Mesenchymal stem cell (in vitro differentiated cells and primary cell): ENCODE data around the gene HOXB7.
A peak's percentile ranks its signal among the peaks of the same experiment; 100 is the strongest.

Source experiments
- DNase-seq: peaks from one replicate; pipeline ENCODE4 v3.0.0-alpha.2; 2013
- H2AFZ ChIP-seq: one replicate; pipeline ENCODE4 v1.6.1; 2013; ENCODE audit warnings: low read depth, mild to moderate bottlenecking, control low read depth, inconsistent platforms, low read length, moderate library complexity
- H2AK5ac ChIP-seq: 2 replicates; pipeline ENCODE4 v1.6.1; 2013; ENCODE audit warnings: low read length, moderate library complexity, mild to moderate bottlenecking, inconsistent platforms; ENCODE audit not compliant: severe bottlenecking
- H2BK120ac ChIP-seq: one replicate; pipeline ENCODE4 v1.6.1; 2013; ENCODE audit warnings: low read depth, mild to moderate bottlenecking, inconsistent platforms, low read length, moderate library complexity
- H2BK12ac ChIP-seq, 2 experiments: one replicate each; pipeline ENCODE4 v1.6.1; 2013; ENCODE audit warnings: inconsistent platforms in 2 of 2, low read length in 2 of 2, mild to moderate bottlenecking in 2 of 2, moderate library complexity in 2 of 2, control low read depth in 1 of 2
- H2BK15ac ChIP-seq: one replicate; pipeline ENCODE4 v1.6.1; 2013; ENCODE audit warnings: mild to moderate bottlenecking, low read depth, inconsistent platforms; ENCODE audit not compliant: poor library complexity, severe bottlenecking
- H2BK5ac ChIP-seq: 2 replicates; pipeline ENCODE4 v1.6.1; 2013; ENCODE audit warnings: low read depth, mild to moderate bottlenecking, low read length, control low read depth, inconsistent platforms; ENCODE audit not compliant: poor library complexity, severe bottlenecking
- H3K14ac ChIP-seq, 2 experiments: one replicate each; pipeline ENCODE4 v1.6.1; 2013; ENCODE audit warnings: inconsistent platforms in 2 of 2, low read length in 2 of 2, control low read depth in 1 of 2, mild to moderate bottlenecking in 1 of 2, moderate library complexity in 1 of 2
- H3K18ac ChIP-seq, 2 experiments: one replicate each; pipeline ENCODE4 v1.6.1; 2013; ENCODE audit warnings: inconsistent platforms in 2 of 2, low read length in 2 of 2, control low read depth in 1 of 2, low read depth in 1 of 2, mild to moderate bottlenecking in 1 of 2
- H3K23ac ChIP-seq, 2 experiments: one replicate each; pipeline ENCODE4 v1.6.1; 2013; ENCODE audit warnings: inconsistent platforms in 2 of 2, low read length in 2 of 2, mild to moderate bottlenecking in 2 of 2, moderate library complexity in 2 of 2, control low read depth in 1 of 2
- H3K27ac ChIP-seq: 2 replicates; pipeline ENCODE4 v1.5.1; 2013; ENCODE audit warnings: mild to moderate bottlenecking, moderate library complexity, low read length, control low read depth, inconsistent platforms; ENCODE audit not compliant: poor library complexity, severe bottlenecking
- H3K27me3 ChIP-seq, 2 experiments: 2 replicates each; pipeline versions ENCODE4 v1.6.1 to v1.7.0; 2013; ENCODE audit warnings: low read length in 2 of 2, mild to moderate bottlenecking in 2 of 2, moderate library complexity in 2 of 2, control low read depth in 1 of 2, inconsistent platforms in 1 of 2; ENCODE audit not compliant: control insufficient read depth in 1 of 2, insufficient read depth in 1 of 2
- H3K36me3 ChIP-seq, 2 experiments: 2 replicates each; pipeline versions ENCODE4 v1.6.1 to v1.7.0; 2013; ENCODE audit warnings: low read length in 2 of 2, control low read depth in 1 of 2, inconsistent platforms in 1 of 2, low read depth in 1 of 2, mild to moderate bottlenecking in 1 of 2; ENCODE audit not compliant: insufficient read depth in 2 of 2, control insufficient read depth in 1 of 2
- H3K4ac ChIP-seq, 2 experiments: one replicate each; pipeline ENCODE4 v1.6.1; 2013; ENCODE audit warnings: inconsistent platforms in 2 of 2, low read length in 2 of 2, mild to moderate bottlenecking in 2 of 2, moderate library complexity in 2 of 2, control low read depth in 1 of 2, low read depth in 1 of 2
- H3K4me1 ChIP-seq: 2 replicates; pipeline ENCODE4 v1.6.1; 2013; ENCODE audit warnings: low read depth, low read length, control low read depth; ENCODE audit not compliant: control insufficient read depth, insufficient read depth
- H3K4me2 ChIP-seq: 2 replicates; pipeline ENCODE4 v1.6.1; 2013; ENCODE audit warnings: low read length, mild to moderate bottlenecking, inconsistent platforms; ENCODE audit not compliant: poor library complexity, severe bottlenecking
- H3K4me3 ChIP-seq, 2 experiments: 2 replicates each; pipeline versions ENCODE4 v1.5.1 to v1.7.0; 2013; ENCODE audit warnings: low read length in 2 of 2, mild to moderate bottlenecking in 2 of 2, control low read depth in 1 of 2, low read depth in 1 of 2; ENCODE audit not compliant: insufficient read depth in 1 of 2
- H3K79me1 ChIP-seq: replicated peaks from 2 replicates; pipeline ENCODE4 v1.6.1; 2013; ENCODE audit warnings: mild to moderate bottlenecking, control low read depth, low read length, inconsistent platforms; ENCODE audit not compliant: poor library complexity, severe bottlenecking
- H3K9ac ChIP-seq: 2 replicates; pipeline ENCODE4 v1.7.0; 2013; ENCODE audit warnings: mild to moderate bottlenecking, low read length, moderate library complexity
- H3K9me3 ChIP-seq: 2 replicates; pipeline ENCODE4 v1.7.0; 2013; ENCODE audit warnings: mild to moderate bottlenecking, low read length; ENCODE audit not compliant: control insufficient read depth
- H4K8ac ChIP-seq: one replicate; pipeline ENCODE4 v1.6.1; 2013; ENCODE audit warnings: inconsistent platforms, mild to moderate bottlenecking, low read length, moderate library complexity
- H4K91ac ChIP-seq: one replicate; pipeline ENCODE4 v1.6.1; 2013; ENCODE audit warnings: mild to moderate bottlenecking, low read length, inconsistent platforms
- WGBS: methylation state at CpG from one replicate; pipeline ENCODE4 v1.1.7; 2013; ENCODE audit warnings: mixed read lengths; 5-methylcytosine and 5-hydroxymethylcytosine counted together

Gene HOXB7

DNA sequence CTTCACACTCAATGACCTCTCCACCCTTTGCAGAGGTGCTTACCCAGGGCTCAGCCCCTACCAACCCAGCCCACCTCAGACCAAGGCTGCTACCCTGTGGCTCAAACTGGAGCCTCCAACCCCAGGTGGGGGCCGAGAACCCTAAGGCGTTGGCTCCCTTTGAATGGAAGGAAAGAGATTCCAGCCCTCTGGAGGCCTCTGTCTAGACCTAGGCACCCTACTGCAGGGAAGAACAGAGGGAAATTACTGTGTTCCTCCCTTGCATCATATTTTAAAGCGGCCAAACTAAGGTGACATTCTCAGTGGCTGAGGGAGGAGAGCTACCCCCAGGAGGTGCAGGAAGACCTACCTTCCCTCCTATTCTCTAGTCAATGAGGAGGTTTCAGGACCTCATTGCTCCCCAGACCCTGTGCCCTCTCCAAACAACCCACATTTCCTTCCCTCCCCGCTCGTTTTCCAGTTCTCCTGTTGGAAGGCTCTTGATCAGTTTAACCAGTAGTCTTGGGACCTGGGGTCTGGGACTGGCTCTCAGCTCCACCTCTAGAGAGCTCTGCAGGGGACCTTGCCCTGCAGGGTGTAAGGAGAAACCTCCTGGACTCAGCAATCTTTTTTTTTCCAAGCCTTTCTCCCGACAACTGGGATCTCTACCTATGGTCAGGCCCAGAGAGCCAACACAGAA is 9.8 kb upstream of the HOXB7 start:
- peak; percentile 69 for DNase-seq

GRCh38 chr17:48619826-48620449 is 9.1 kb upstream of the HOXB7 start:
- Histone ChIP-seq H3K4me1 (peaks cover 19% of the 10 kb centered on the region), H3K79me1 (no peaks in the 10 kb centered on the region), H3K9me3 (no peaks in the 10 kb centered on the region), H3K14ac (peak overlapping the region; percentile 12 to 19), H3K4ac (peak overlapping the region; percentile 90 to 93), H3K9ac (no peak overlapping the region), H3K4me3 (no peak overlapping the region), H2AFZ (no peak overlapping the region), H4K8ac (peak overlapping the region; percentile 83), H3K27ac (no peak overlapping the region), H2BK5ac (no peak overlapping the region), H3K36me3 (no peaks in the 10 kb centered on the region), H3K23ac (peak overlapping the region in 1 of 2 experiments; percentile 0), H3K4me2 (no peak overlapping the region), H3K27me3 (peaks cover 97 to 98% of the 10 kb centered on the region in 2 experiments), H2BK12ac (peak overlapping the region; percentile 4 to 19), H2BK120ac (peak overlapping the region; percentile 98), H2AK5ac (no peak overlapping the region), H4K91ac (peak overlapping the region; percentile 96), H3K18ac (peak overlapping the region; percentile 88), H2BK15ac (no peak overlapping the region)
- WGBS = 4% methylated on average over 26 of the region's 32 CpGs
- peak; percentile 81 for DNase-seq

More for the DNA sequence above, 9.8 kb upstream of the HOXB7 start:
- Histone ChIP-seq H3K23ac (peak overlapping the region in 1 of 2 experiments; percentile 74), H2BK120ac (peak overlapping the region; percentile 98), H4K8ac (peak overlapping the region; percentile 81), H3K9ac (no peak overlapping the region), H2BK12ac (peak overlapping the region; percentile 9 to 70), H3K27ac (no peak overlapping the region), H3K4me2 (no peak overlapping the region), H2BK5ac (no peak overlapping the region), H3K18ac (peak overlapping the region; percentile 88), H2AFZ (no peak overlapping the region), H3K36me3 (no peaks in the 10 kb centered on the region), H3K4me3 (no peak overlapping the region), H3K4me1 (peaks cover 24% of the 10 kb centered on the region), H2AK5ac (no peak overlapping the region), H3K79me1 (no peaks in the 10 kb centered on the region), H3K14ac (peak overlapping the region in 1 of 2 experiments; percentile 85), H3K9me3 (no peaks in the 10 kb centered on the region), H4K91ac (peak overlapping the region; percentile 67), H2BK15ac (no peak overlapping the region), H3K4ac (peak overlapping the region; percentile 42 to 93), H3K27me3 (peaks cover 97 to 98% of the 10 kb centered on the region in 2 experiments)
- 7% methylated on average over 5 of the region's 6 CpGs for WGBS

- H3K23ac ChIP-seq = peak overlapping the region in 1 of 2 experiments; percentile 46
- no peak overlapping the region for H3K27ac ChIP-seq
- peaks cover 19% of the 10 kb centered on the region for H3K4me1 ChIP-seq
- H3K9ac ChIP-seq = peak overlapping the region; percentile 79
- H4K91ac ChIP-seq = peak overlapping the region; percentile 95
- H2AFZ ChIP-seq = no peak overlapping the region
- peak; percentile 94 for DNase-seq
- peak overlapping the region; percentile 71 for H3K4me2 ChIP-seq
- peak overlapping the region; percentile 92 to 97 for H3K4ac ChIP-seq
- H2BK12ac ChIP-seq = peak overlapping the region; percentile 87 to 99
- peaks cover 84 to 85% of the 10 kb centered on the region in 2 experiments for H3K27me3 ChIP-seq
- H2AK5ac ChIP-seq = no peak overlapping the region
- H4K8ac ChIP-seq = no peak overlapping the region
- H3K18ac ChIP-seq = peak overlapping the region; percentile 87 to 99
- peak overlapping the region in 1 of 2 experiments; percentile 78 for H3K4me3 ChIP-seq
- H3K14ac ChIP-seq = peak overlapping the region in 1 of 2 experiments; percentile 35
- no peaks in the 10 kb centered on the region for H3K36me3 ChIP-seq
- H2BK120ac ChIP-seq = peak overlapping the region; percentile 82
- 3% methylated on average over 24 of the region's 25 CpGs for WGBS
- H2BK5ac ChIP-seq = no peak overlapping the region
- no peaks in the 10 kb centered on the region for H3K79me1 ChIP-seq
- no peaks in the 10 kb centered on the region for H3K9me3 ChIP-seq
- H2BK15ac ChIP-seq = peak overlapping the region; percentile 99
These were observed 7.6 kb upstream of the HOXB7 start for GRCh38 chr17:48618256-48618896.
